ENCODE results near the gene ITPR2. TPM values are rescaled to one million over a fixed set of nuclear protein-coding genes. Genes with fewer than 3 reads are reported as not detected.

The ITPR2 gene
- total and polyA plus RNA-seq, 5 experiments from 2014 or later, result 4.6 to 45.9 (median 9.6) TPM

- POLR2A ChIA-PET, result no interaction called here
- DNase-seq (no peak), ATAC-seq (no peak)
- Mint-ChIP-seq H3K4me3 (no peak overlapping the region), H3K9me3 (no peaks in the 10 kb centered on the region), H3K27ac (no peak overlapping the region), H3K36me3 (peaks cover 22 to 27% (median 22%) of the 10 kb centered on the region in 3 donors), H3K27me3 (no peaks in the 10 kb centered on the region), H3K4me1 (peaks cover 0 to 3% (median 0%) of the 10 kb centered on the region in 4 donors)
These were observed 189.3 kb downstream of the ITPR2 start for GRCh38 chr12:26643532-26644315.

GRCh38 chr12:26642361-26642760 is 190.6 kb downstream of the ITPR2 start:
- Mint-ChIP-seq H3K9me3 (no peaks in the 10 kb centered on the region), H3K36me3 (peaks cover 16 to 22% (median 17%) of the 10 kb centered on the region in 3 donors), H3K4me3 (no peak overlapping the region), H3K27ac (no peak overlapping the region), H3K4me1 (peaks cover 0 to 3% (median 0%) of the 10 kb centered on the region in 4 donors), H3K27me3 (no peaks in the 10 kb centered on the region)
- DNase-seq (no peak), ATAC-seq (no peak)
- POLR2A ChIA-PET, result no interaction called here

- DNase-seq (no peak), ATAC-seq (no peak)
- Mint-ChIP-seq H3K4me1 (peaks cover 0 to 3% (median 0%) of the 10 kb centered on the region in 4 donors), H3K4me3 (no peak overlapping the region), H3K36me3 (peaks cover 8 to 22% (median 19%) of the 10 kb centered on the region in 3 donors), H3K27ac (no peak overlapping the region), H3K27me3 (no peaks in the 10 kb centered on the region), H3K9me3 (no peaks in the 10 kb centered on the region)
- POLR2A ChIA-PET, result no interaction called here
These were observed 196.2 kb downstream of the ITPR2 start for GRCh38 chr12:26636710-26637328.

GRCh38 chr12:26633591-26634210 is 199.3 kb downstream of the ITPR2 start:
- POLR2A ChIA-PET, result no interaction called here
- Mint-ChIP-seq H3K27me3 (no peaks in the 10 kb centered on the region), H3K36me3 (peaks cover 0 to 40% (median 23%) of the 10 kb centered on the region in 3 donors), H3K27ac (peak overlapping the region in 2 of 10 donors; percentile 23 to 30), H3K4me1 (no peaks in the 10 kb centered on the region), H3K4me3 (no peak overlapping the region), H3K9me3 (no peaks in the 10 kb centered on the region)
- DNase-seq, result no peak
- no peak for ATAC-seq

GRCh38 chr12:26632756-26633155 is 200.2 kb downstream of the ITPR2 start:
- Mint-ChIP-seq H3K27ac (no peak overlapping the region), H3K4me1 (no peaks in the 10 kb centered on the region), H3K27me3 (no peaks in the 10 kb centered on the region), H3K36me3 (peaks cover 0 to 45% (median 27%) of the 10 kb centered on the region in 3 donors), H3K4me3 (no peak overlapping the region), H3K9me3 (no peaks in the 10 kb centered on the region)
- no peak for ATAC-seq
- no peak for DNase-seq
- POLR2A ChIA-PET, result no interaction called here

- Mint-ChIP-seq H3K36me3 (peaks cover 0 to 52% (median 32%) of the 10 kb centered on the region in 3 donors), H3K4me1 (no peaks in the 10 kb centered on the region), H3K27me3 (no peaks in the 10 kb centered on the region), H3K27ac (no peak overlapping the region), H3K9me3 (no peaks in the 10 kb centered on the region), H3K4me3 (no peak overlapping the region)
- ATAC-seq (no peak), DNase-seq (no peak)
- POLR2A ChIA-PET, result no interaction called here
These were observed 201.1 kb downstream of the ITPR2 start for GRCh38 chr12:26631846-26632245.

GRCh38 chr12:26630546-26631027 is 202.4 kb downstream of the ITPR2 start:
- no peak for DNase-seq
- H3K9me3 Mint-ChIP-seq, result no peaks in the 10 kb centered on the region
- no peak overlapping the region for H3K4me3 Mint-ChIP-seq
- POLR2A ChIA-PET, result interaction anchor here (0.5 kb wide), 1 partner anchor 208 kb away, joined by 3 read pairs; no protein-coding TSS in a partner anchor
- no peak for ATAC-seq
- H3K27me3 Mint-ChIP-seq, result no peaks in the 10 kb centered on the region
- no peaks in the 10 kb centered on the region for H3K4me1 Mint-ChIP-seq
- peaks cover 0 to 62% (median 42%) of the 10 kb centered on the region in 3 donors for H3K36me3 Mint-ChIP-seq
- H3K27ac Mint-ChIP-seq, result no peak overlapping the region

GRCh38 chr12:26629864-26630263 is 203.1 kb downstream of the ITPR2 start:
- Mint-ChIP-seq H3K27ac (peak overlapping the region in 1 of 10 donors; percentile 12), H3K4me1 (no peaks in the 10 kb centered on the region), H3K27me3 (no peaks in the 10 kb centered on the region), H3K4me3 (no peak overlapping the region), H3K36me3 (peaks cover 0 to 63% (median 44%) of the 10 kb centered on the region in 3 donors), H3K9me3 (no peaks in the 10 kb centered on the region)
- POLR2A ChIA-PET, result no interaction called here
- ATAC-seq (no peak), DNase-seq (no peak)

GRCh38 chr12:26628234-26628633 is 204.8 kb downstream of the ITPR2 start:
- Mint-ChIP-seq H3K9me3 (no peaks in the 10 kb centered on the region), H3K4me1 (no peaks in the 10 kb centered on the region), H3K4me3 (no peak overlapping the region), H3K36me3 (peaks cover 0 to 68% (median 43%) of the 10 kb centered on the region in 3 donors), H3K27me3 (no peaks in the 10 kb centered on the region), H3K27ac (no peak overlapping the region)
- DNase-seq (no peak), ATAC-seq (no peak)
- POLR2A ChIA-PET, result no interaction called here

GRCh38 chr12:26627335-26627734 is 205.7 kb downstream of the ITPR2 start:
- H3K27me3 Mint-ChIP-seq, result no peaks in the 10 kb centered on the region
- DNase-seq, result no peak
- H3K36me3 Mint-ChIP-seq, result peaks cover 0 to 72% (median 46%) of the 10 kb centered on the region in 3 donors
- no peak overlapping the region for H3K4me3 Mint-ChIP-seq
- no peak for ATAC-seq
- H3K27ac Mint-ChIP-seq, result no peak overlapping the region
- H3K4me1 Mint-ChIP-seq, result no peaks in the 10 kb centered on the region
- H3K9me3 Mint-ChIP-seq, result no peaks in the 10 kb centered on the region
- POLR2A ChIA-PET, result no interaction called here

- Mint-ChIP-seq H3K9me3 (no peaks in the 10 kb centered on the region), H3K27me3 (no peaks in the 10 kb centered on the region), H3K36me3 (peaks cover 6 to 78% (median 66%) of the 10 kb centered on the region in 3 donors), H3K4me3 (no peak overlapping the region), H3K27ac (peak overlapping the region in 1 of 10 donors; percentile 19), H3K4me1 (no peaks in the 10 kb centered on the region)
- ATAC-seq, result no peak
- POLR2A ChIA-PET, result no interaction called here
- no peak for DNase-seq
These were observed 209.9 kb downstream of the ITPR2 start for GRCh38 chr12:26623136-26623535.

GRCh38 chr12:26622601-26623000 is 210.4 kb downstream of the ITPR2 start:
- peaks cover 6 to 77% (median 65%) of the 10 kb centered on the region in 3 donors for H3K36me3 Mint-ChIP-seq
- no peak overlapping the region for H3K27ac Mint-ChIP-seq
- no peaks in the 10 kb centered on the region for H3K9me3 Mint-ChIP-seq

GRCh38 chr12:26621932-26622331 is 211.1 kb downstream of the ITPR2 start:
- H3K36me3 Mint-ChIP-seq, result peaks cover 6 to 74% (median 58%) of the 10 kb centered on the region in 3 donors
- POLR2A ChIA-PET, result no interaction called here
- no peak for DNase-seq
- H3K4me1 Mint-ChIP-seq, result no peaks in the 10 kb centered on the region
- H3K27ac Mint-ChIP-seq, result no peak overlapping the region
- no peak overlapping the region for H3K4me3 Mint-ChIP-seq
- H3K27me3 Mint-ChIP-seq, result no peaks in the 10 kb centered on the region
- no peak for ATAC-seq
- H3K9me3 Mint-ChIP-seq, result no peaks in the 10 kb centered on the region

More at GRCh38 chr12:26622601-26623000, 210.4 kb downstream of the ITPR2 start:
- Mint-ChIP-seq H3K4me3 (no peak overlapping the region), H3K27me3 (no peaks in the 10 kb centered on the region), H3K4me1 (no peaks in the 10 kb centered on the region)
- ATAC-seq (no peak), DNase-seq (no peak)
- POLR2A ChIA-PET, result no interaction called here
